ENCODE measurements around the gene CPN2.

The CPN2 gene

DNA sequence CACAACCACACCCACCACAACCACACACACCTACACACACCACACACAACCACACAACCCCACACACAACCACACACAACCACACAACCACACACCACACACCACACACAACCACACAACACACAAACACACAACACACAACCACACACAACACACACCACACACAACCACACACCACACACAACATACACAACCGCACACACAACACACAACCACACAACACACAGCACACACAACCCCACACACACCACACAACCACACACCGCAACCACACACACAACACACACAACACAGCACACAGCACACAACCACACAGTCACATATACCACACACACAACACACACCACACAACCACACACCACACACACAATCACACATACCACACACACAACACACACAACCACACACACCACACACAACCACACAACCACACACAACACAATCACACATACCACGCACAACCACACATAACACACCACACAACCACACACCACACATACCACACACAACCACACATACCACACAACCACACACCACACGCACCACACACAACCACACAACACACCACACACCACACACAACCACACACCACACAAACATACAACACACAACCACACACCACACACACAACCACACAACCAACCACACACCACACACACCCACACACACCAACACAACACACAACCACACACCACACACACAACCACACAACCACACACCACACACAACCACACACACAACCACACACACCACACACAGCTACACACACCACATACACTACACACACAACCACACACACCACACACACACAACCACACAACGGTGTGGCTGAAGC, 23.7 kb downstream of the CPN2 start:
- Mint-ChIP-seq H3K27ac (no peak overlapping the region), H3K36me3 (ENCODE audit: insufficient read depth) (peaks cover 2% of the 10 kb centered on the region), H3K27me3 (peaks cover 15 to 29% of the 10 kb centered on the region in 2 donors), H3K9me3 (no peaks in the 10 kb centered on the region), H3K4me1 (ENCODE audit: low read depth in 2 of 2) (no peaks in the 10 kb centered on the region), H3K4me3 (no peak overlapping the region)
- DNase-seq: peak in 1 of 3 experiments; percentile 24
- no peak for ATAC-seq (replicated peaks)

DNA sequence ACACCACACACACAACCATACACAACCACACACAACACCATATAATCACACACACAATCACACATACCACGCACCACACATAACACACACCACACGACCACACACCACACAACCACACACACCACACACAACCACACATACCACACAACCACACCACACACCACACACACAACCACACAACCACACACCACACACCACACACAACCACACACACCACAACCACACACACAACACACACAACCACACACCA, 24.2 kb downstream of the CPN2 start:
- Mint-ChIP-seq H3K27ac (no peak overlapping the region), H3K36me3 (ENCODE audit: insufficient read depth) (peaks cover 2% of the 10 kb centered on the region), H3K9me3 (no peaks in the 10 kb centered on the region), H3K4me3 (no peak overlapping the region), H3K4me1 (ENCODE audit: low read depth in 2 of 2) (no peaks in the 10 kb centered on the region), H3K27me3 (peaks cover 16 to 29% of the 10 kb centered on the region in 2 donors)
- ATAC-seq (replicated peaks) (no peak), DNase-seq (peak in 1 of 3 experiments; percentile 17)

DNA sequence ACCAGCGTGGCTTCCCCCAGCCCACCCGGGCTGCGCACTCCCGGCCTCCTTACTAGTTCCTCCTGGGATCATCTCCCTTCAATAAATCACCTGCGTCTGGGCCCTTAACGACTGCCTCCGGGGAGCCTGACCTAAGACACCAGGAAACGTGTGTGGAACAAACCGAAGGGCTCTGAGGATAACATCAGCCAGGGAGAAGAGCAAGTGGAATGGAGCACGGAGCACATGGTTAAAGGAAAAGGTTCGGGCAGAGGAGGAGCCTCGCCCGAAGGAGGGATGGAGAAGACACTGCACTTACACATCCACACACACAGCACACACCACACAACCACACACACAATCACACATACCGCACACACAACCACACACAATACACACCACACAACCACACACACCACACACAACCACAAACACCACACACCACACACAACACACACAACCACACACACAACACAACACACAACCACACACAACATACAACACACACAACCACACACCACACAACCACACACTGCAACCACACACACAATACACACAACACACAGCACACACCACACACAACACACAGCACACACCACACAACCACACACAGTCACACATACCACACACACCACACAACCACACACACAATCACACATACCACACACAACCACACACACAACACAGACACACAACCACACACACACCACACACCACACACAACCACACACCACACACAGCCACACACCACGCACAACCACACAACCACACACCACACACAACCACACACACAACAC, 24.7 kb downstream of the CPN2 start:
- Mint-ChIP-seq H3K36me3 (ENCODE audit: insufficient read depth) (peaks cover 2% of the 10 kb centered on the region), H3K9me3 (no peaks in the 10 kb centered on the region), H3K4me1 (ENCODE audit: low read depth in 2 of 2) (no peaks in the 10 kb centered on the region), H3K4me3 (no peak overlapping the region), H3K27me3 (peaks cover 12 to 27% of the 10 kb centered on the region in 2 donors), H3K27ac (no peak overlapping the region)
- DNase-seq (no peak), ATAC-seq (replicated peaks) (no peak)

DNA sequence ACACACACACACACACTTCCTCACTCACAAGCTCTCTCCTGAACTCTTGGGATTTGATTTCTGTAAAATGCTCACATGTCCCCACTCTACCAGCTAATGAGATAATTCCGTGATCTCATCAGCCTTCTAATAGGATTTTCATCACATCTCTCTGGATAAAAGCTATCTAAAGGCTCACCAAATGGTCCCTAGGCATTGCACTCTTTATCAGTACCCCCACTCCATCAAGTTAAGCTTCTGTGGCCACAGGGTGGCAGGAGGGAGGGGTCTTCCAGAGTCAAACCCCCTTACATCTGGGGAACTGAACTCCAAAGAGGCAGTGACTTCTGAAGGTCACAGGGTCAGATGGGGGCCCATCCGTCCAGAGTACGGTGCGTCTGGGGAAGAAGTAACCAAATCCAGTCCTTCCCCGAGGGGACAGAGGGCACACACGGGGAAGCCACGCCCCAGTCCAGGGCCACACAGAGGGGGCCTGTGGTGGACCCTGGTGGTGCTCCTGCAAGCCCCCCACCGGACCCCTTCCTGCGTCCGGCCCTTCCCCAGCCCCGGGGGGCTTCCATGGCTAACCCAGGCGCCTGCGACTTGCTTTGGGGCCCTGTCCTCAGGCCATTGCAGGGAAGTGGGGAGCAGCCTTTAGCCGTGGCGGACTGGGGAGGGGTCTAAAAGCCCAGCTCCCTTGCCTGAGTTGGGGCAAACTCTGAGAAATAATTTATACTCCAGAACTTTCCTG, 25.5 kb downstream of the CPN2 start:
- ATAC-seq (replicated peaks) (no peak), DNase-seq (no peak)
- Mint-ChIP-seq H3K27me3 (peaks cover 12 to 21% of the 10 kb centered on the region in 2 donors), H3K36me3 (ENCODE audit: insufficient read depth) (peaks cover 2% of the 10 kb centered on the region), H3K4me1 (ENCODE audit: low read depth in 2 of 2) (no peaks in the 10 kb centered on the region), H3K4me3 (no peak overlapping the region), H3K9me3 (no peaks in the 10 kb centered on the region), H3K27ac (no peak overlapping the region)

DNA sequence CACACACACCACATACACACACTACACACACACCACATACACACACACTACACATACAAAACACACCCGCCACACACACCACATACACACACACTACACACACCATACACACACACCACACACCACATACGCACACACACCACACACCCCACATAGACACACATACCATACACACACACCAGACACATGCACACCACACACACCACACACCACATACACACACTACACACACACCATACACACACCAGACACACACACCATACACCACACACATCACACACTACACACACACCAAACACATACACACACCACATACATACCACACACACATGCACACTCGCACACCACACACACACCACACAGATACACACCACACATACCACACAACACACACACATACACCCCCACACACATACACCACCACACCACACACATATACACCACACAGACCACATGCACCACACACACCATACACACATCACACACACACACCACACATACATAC, 26.3 kb downstream of the CPN2 start:
- peaks cover 2% of the 10 kb centered on the region for H3K36me3 Mint-ChIP-seq (ENCODE audit: insufficient read depth)
- H3K4me3 Mint-ChIP-seq: no peak overlapping the region
- no peak overlapping the region for H3K27ac Mint-ChIP-seq
- ATAC-seq (replicated peaks) (no peak), DNase-seq (no peak)
- peaks cover 9 to 14% of the 10 kb centered on the region in 2 donors for H3K27me3 Mint-ChIP-seq
- H3K4me1 Mint-ChIP-seq (ENCODE audit: low read depth in 2 of 2): no peaks in the 10 kb centered on the region
- H3K9me3 Mint-ChIP-seq: no peaks in the 10 kb centered on the region

DNA sequence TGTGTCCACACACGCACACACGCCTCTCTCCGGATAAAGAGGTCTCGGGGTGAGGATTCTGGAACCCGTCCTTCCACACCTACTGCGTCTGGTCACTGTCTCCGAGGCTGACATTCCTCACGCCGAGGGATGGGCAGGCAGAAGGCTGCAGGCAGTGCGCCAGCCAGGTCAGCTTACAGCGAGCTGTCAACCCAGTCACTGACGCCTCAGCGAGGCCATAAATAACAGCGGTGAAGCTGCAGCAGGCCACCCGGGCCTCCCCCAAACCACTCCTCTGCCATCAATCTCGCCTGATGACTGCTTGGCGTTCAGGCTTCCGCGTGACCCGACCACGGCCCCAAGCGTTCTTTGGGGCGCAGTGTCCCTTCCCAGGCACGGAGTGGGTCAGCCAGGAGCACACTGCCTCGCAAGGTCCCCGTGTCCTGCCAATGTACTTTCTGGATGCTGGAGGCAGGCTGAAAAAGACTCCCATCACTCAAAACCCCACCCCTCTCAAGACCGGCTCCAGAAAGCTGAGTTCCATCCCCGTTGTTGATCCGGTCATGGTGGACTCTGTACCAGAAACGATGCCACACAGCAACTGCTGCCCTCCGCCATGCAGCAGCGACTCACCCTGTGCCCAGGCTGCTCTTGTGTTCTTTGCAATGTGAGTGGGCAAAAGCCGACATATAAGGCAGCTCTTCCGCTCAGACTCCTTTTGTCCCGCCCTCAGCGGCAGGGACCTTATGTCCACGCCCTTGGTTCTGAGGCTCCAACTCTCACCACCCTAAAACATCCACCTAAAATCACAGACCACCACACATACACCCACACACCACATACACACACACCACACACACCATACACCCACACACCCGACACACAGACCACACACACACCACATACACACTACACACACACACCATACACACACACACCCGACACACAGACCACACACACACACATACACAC, 27.1 kb downstream of the CPN2 start:
- Mint-ChIP-seq H3K9me3 (peaks cover 2 to 3% of the 10 kb centered on the region in 2 donors), H3K4me3 (no peak overlapping the region), H3K27ac (no peak overlapping the region), H3K4me1 (ENCODE audit: low read depth in 2 of 2) (no peaks in the 10 kb centered on the region), H3K27me3 (peaks cover 10 to 20% of the 10 kb centered on the region in 2 donors), H3K36me3 (ENCODE audit: insufficient read depth) (peaks cover 2% of the 10 kb centered on the region)
- DNase-seq: no peak
- ATAC-seq (replicated peaks): peak; percentile 77

DNA sequence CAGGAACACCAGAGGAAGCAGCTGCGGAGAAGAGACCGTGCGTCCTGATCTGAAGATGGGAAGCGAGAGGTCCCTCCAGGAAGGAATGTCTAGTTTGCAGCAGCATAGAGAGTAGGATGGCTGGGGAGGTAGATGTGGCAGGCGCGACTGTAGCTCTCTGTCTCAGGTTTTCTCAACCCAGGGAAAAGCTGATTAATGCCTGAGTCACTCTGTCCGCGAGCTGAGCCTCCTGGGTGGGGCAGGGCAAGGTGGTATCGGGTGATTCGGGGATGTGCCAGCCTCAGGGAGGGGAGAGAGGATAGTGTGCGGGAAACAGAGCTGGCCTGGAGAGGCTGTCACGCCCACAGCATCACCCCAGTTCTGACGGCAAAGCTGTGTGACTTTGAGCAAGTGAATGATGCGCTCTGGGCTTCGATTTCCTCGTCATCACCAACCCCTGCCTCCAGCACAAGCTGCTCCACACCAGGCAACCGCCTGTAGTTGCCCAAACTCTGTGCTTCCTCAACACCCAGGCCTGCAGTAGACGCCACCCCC, 28.4 kb downstream of the CPN2 start:
- Mint-ChIP-seq H3K27ac (no peak overlapping the region), H3K36me3 (ENCODE audit: insufficient read depth) (peaks cover 2% of the 10 kb centered on the region), H3K4me1 (ENCODE audit: low read depth in 2 of 2) (no peaks in the 10 kb centered on the region), H3K4me3 (no peak overlapping the region), H3K9me3 (peaks cover 4 to 6% of the 10 kb centered on the region in 2 donors), H3K27me3 (peaks cover 21 to 33% of the 10 kb centered on the region in 2 donors)
- DNase-seq (no peak), ATAC-seq (replicated peaks) (no peak)

DNA sequence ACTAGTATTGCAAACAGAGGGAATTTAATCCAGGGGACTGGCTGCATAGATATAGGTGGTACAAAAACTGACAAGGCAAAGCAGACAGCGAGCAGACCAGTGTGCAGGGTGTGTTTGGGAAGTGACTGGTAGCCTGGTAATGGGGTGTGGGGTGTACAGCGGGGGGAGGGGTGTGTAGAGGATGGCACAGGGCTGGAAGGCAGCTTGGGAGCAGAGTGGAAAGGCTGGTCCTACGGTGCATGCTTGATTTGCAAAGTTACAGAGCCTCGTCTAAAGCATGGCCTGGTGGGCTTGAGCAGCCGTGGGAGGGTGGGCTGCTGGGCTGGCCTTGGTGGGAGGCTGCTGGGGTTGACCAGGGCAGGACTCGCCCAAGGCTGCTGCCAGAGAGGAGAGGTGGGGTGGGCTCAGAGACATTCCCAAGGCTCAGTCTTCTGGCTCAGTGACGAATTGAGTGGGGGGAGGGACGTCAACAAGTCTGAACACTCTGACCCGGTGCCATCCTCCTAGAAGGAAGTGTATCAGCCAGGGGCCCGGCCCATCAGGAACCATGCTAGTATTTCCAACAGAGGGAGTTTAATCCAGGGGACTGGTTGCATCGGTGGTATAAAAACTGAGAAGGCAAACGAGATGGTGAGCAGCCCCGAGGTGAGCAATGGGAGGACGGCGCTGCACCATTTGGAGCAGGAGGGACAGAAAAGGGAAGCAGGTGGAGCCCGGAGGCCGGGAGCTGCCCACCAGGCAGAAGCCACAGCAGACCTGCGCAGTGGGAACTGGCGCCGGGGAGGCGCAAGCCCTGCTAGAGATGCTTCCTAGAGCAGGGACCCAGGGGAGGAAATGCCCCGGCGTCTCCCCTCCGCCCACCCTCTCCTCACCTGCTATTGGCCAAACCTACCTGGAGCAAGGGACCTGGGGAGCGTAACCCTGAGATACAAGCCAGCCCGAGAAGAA, 29.2 kb downstream of the CPN2 start:
- Mint-ChIP-seq H3K4me3 (no peak overlapping the region), H3K36me3 (ENCODE audit: insufficient read depth) (peaks cover 2% of the 10 kb centered on the region), H3K27ac (no peak overlapping the region), H3K9me3 (peaks cover 4 to 6% of the 10 kb centered on the region in 2 donors), H3K27me3 (peaks cover 29 to 41% of the 10 kb centered on the region in 2 donors), H3K4me1 (ENCODE audit: low read depth in 2 of 2) (no peaks in the 10 kb centered on the region)
- ATAC-seq (replicated peaks) (no peak), DNase-seq (no peak)

DNA sequence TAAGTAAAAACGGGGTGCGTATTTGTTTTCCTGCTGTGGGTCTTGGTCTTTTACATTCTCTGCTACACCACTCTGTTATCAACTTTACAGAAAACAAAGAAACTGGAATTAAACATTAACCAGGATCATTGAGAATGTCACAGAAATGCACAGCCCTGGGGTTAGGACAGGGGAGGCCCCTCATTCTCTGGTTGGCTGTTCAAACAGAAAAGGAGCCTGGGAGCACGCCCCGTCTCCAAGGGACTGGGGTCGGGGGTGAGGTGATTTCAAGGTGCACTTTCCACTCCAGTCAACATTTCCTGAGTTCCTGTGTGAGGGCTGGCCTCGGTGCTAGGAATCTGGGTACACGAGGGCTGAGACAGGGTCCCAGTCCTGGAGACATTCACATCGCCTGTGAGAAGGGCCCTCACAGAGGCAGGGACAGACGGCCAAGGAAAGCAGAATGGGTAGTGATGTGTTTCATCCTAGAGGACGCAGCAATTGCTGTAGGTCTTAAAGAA, 30.3 kb downstream of the CPN2 start:
- Mint-ChIP-seq H3K4me3 (no peak overlapping the region), H3K9me3 (peaks cover 4 to 6% of the 10 kb centered on the region in 2 donors), H3K36me3 (ENCODE audit: insufficient read depth) (peaks cover 2% of the 10 kb centered on the region), H3K27me3 (peaks cover 40 to 51% of the 10 kb centered on the region in 2 donors), H3K4me1 (ENCODE audit: low read depth in 2 of 2) (peaks cover 0 to 6% of the 10 kb centered on the region in 2 donors), H3K27ac (no peak overlapping the region)
- DNase-seq (no peak), ATAC-seq (replicated peaks) (no peak)

DNA sequence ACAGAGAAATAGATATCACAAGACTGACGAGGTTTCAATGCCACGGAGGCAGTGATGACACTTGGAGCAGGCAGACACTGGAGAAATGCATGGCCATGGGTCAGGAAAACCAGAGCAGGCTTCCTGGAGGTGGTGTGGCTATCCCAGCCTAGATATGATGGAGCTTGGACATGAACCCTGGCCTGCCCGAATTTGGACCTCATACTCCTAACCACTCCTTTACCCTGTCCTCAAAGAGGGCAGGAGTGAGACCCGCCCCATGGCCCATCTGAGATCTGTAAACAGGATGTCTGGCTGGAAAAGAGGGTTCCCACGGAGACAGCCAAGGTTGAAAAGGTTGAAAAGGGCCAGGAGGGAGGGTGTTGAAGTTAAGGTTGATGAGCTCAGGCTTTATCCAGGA, 31.0 kb downstream of the CPN2 start:
- Mint-ChIP-seq H3K36me3 (ENCODE audit: insufficient read depth) (peaks cover 2% of the 10 kb centered on the region), H3K27ac (no peak overlapping the region), H3K27me3 (peaks cover 43 to 56% of the 10 kb centered on the region in 2 donors), H3K4me3 (no peak overlapping the region), H3K9me3 (peaks cover 4 to 6% of the 10 kb centered on the region in 2 donors), H3K4me1 (ENCODE audit: low read depth in 2 of 2) (peaks cover 4 to 8% of the 10 kb centered on the region in 2 donors)
- no peak for DNase-seq
- ATAC-seq (replicated peaks): no peak

DNA sequence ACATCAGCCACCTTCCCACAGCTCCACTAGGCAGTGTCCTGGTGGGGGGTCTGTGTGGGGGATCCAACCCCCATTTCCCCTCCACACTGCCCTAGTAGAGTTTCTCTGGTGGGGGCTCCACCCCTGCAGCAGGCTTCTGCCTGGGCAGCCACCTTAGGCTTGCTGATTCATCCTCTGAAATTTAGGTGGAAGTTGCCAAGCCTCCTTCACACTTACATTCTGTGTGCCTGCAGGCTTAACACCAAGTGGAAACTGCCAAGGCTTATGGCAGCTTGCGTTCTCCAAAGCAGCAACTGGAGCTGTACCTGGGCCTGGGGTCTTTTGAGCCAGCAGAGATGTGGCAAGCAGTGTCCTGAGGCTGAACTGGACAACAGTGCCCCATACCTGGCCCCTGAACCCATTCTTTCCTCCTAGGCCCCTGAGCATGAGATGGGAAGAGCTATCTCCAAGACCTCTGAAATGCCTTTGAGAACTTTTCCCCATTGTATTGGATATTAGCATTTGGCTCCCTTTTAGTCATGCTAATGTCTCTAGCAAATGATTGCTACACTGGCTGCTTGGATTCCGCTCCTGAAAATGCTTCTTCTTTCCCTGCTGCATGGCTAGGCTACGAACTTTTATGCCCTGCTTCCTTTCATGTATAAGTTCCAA, 32.5 kb downstream of the CPN2 start:
- ATAC-seq (replicated peaks): no peak
- no peak overlapping the region for H3K4me3 Mint-ChIP-seq
- H3K27ac Mint-ChIP-seq: no peak overlapping the region
- DNase-seq: no peak
- peaks cover 4 to 6% of the 10 kb centered on the region in 2 donors for H3K9me3 Mint-ChIP-seq
- H3K27me3 Mint-ChIP-seq: peaks cover 47 to 71% of the 10 kb centered on the region in 2 donors
- H3K4me1 Mint-ChIP-seq (ENCODE audit: low read depth in 2 of 2): peaks cover 6 to 10% of the 10 kb centered on the region in 2 donors
- peaks cover 1% of the 10 kb centered on the region for H3K36me3 Mint-ChIP-seq (ENCODE audit: insufficient read depth)

All from effector memory CD8-positive, alpha-beta T cell (primary cell).